ENCODE results near the gene DES.
A peak's percentile ranks its signal among the peaks of the same experiment; 100 is the strongest.

DNA sequence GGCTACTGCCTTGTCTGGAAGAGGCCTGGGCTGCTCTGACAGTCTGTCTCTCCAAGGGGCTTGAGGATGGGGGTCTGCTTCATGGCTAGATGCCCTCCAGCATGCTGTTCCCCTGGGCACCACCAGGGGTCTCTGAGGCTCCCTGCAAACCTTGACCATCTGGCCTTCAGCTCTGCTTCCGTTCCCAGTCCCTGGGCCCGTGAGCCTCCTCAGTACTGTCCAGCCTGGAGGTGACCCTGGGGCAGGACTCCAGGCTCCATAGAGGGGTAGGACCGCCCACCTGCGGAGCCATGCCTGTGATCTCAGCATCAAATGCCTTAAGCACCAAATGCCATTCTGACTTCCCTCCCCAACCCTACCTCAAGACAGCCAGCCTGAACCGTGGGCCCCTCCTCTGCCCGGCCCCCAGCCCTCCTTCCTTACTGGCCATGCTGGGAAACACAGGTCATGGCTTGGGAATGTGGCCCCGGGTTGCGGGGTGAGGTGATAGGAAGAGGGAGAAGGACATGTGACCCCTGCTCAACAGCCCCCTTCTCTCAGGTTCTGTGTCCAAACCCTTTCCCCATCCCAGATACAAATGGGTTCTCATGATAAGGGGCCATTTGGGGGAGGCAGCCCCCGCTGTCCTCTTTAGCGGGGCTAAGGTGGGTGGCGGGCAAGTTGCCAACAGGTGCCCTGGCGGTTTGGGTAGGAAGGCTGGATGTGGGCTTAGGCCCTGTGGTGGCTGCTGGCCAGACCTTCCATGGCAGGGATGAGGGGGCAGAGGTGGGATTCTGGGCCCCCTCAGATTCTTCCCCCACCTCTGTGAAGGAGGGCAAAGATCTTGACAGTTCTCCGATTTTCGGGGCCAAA is 41.5 kb downstream of the DES start:
- TF ChIP-seq CTCF (IDR thresholded peaks at IDR 0.05; ENCODE audit: low read depth, low read length) (peak; percentile 98), MAX (IDR thresholded peaks at IDR 0.05; ENCODE audit: low read depth, low read length) (peak; percentile 63), POLR2A (IDR thresholded peaks at IDR 0.05; ENCODE audit: extremely low read depth, insufficient read length) (no peak), MYC (IDR thresholded peaks at IDR 0.05; ENCODE audit: low read depth, low read length) (peak; percentile 7; the same call in 1 of the 2 replicates)
